ENCODE data around the gene B3GLCT.
"Not testable (repeated sequence)": the region's sequence is repeated elsewhere in the genome, so short reads cannot be mapped to it uniquely, and the experiment has no call there.

Gene B3GLCT

DNA sequence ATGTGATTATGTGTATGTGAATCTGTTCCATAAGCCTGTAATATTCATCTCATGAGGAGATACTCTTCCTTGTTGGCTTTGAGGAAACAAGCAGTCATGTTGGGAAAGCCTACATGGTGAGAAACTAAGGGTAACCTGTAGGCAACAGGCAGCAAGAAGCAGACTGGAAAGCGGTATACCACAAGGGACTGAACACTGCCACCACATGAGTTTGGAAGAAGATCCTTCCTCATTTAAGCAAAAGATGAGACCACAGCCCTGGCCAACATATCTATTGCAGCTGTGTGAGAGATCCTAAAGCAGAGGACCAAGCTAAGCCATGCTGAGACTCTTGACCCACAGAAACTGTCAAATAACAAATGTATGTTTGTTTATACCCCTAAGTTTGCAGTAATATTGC lies 134.8 kb downstream of the B3GLCT start:
- no peak overlapping the region for H3K9ac ChIP-seq (ENCODE audit: insufficient read length)
- no peak overlapping the region for H3K4me3 ChIP-seq
- H3K36me3 ChIP-seq (ENCODE audit: insufficient read depth, low read length): no peaks in the 10 kb centered on the region
- TF ChIP-seq EZH2 (IDR thresholded peaks at IDR 0.05) (no peak), POLR2AphosphoS5 (IDR thresholded peaks at IDR 0.05; ENCODE audit: borderline replicate concordance, low read depth, low read length) (no peak), FOXP2 (optimal IDR thresholded peaks at IDR 0.05; ENCODE audit: control extremely low read depth, extremely low read length, insufficient read depth) (no peak)
- DNase-seq (ENCODE audit: low read depth, low spot score): no peak
- H3K27ac ChIP-seq: no peak overlapping the region
- no peaks in the 10 kb centered on the region for H3K9me3 ChIP-seq (ENCODE audit: low read depth, low read length)

DNA sequence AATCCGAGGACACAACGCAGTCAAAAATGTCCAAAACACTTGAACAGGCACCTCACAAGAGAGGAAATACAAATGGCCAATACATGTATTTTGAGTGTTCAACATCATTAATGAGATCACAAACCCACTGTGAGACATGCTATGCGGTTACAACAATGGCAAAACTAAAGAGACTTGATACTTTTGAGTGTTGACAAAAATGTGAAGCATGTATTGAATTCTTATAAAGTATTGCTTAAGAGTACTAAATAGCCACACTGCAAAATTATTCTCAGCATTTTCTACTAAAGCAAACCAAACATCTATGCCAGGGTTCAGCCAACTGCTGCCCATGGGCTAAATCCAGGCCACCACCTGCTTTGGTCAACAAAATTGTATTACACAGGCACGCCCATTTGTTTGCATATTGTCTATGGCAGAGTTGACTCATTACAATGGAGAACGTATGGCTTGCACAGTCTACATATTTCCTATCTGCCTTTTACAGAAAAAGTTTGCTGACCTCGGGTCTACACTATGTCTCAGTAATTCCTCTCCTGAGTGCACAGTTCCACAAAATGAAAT lies 135.3 kb downstream of the B3GLCT start:
- Histone ChIP-seq H3K36me3 (ENCODE audit: insufficient read depth, low read length) (no peaks in the 10 kb centered on the region), H3K27ac (no peak overlapping the region), H3K4me3 (no peak overlapping the region), H3K9ac (ENCODE audit: insufficient read length) (no peak overlapping the region), H3K9me3 (ENCODE audit: low read depth, low read length) (no peaks in the 10 kb centered on the region)
- DNase-seq (ENCODE audit: low read depth, low spot score): no peak
- TF ChIP-seq FOXP2 (optimal IDR thresholded peaks at IDR 0.05; ENCODE audit: control extremely low read depth, extremely low read length, insufficient read depth) (no peak), EZH2 (IDR thresholded peaks at IDR 0.05) (no peak), POLR2AphosphoS5 (IDR thresholded peaks at IDR 0.05; ENCODE audit: borderline replicate concordance, low read depth, low read length) (no peak)

DNA sequence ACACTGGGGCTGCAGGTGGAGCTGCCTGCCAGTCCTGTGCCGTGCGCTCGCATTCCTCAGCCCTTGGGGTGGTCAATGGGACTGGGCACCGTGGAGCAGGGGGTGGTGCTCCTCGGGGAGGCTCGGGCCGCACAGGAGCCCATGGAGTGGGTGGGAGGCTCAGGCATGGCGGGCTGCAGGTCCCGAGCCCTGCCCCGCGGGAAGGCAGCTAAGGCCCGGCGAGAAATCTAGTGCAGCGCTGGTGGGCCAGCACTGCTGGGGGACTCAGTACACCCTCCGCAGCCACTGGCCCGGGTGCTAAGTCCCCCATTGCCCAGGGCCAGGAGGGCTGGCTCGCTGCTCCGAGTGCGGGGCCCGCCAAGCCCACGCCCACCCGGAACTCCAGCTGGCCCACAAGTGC lies 139.8 kb downstream of the B3GLCT start:
- H3K9ac ChIP-seq (ENCODE audit: insufficient read length); DNase-seq (ENCODE audit: low read depth, low spot score); H3K9me3 ChIP-seq (ENCODE audit: low read depth, low read length): not testable (repeated sequence)

DNA sequence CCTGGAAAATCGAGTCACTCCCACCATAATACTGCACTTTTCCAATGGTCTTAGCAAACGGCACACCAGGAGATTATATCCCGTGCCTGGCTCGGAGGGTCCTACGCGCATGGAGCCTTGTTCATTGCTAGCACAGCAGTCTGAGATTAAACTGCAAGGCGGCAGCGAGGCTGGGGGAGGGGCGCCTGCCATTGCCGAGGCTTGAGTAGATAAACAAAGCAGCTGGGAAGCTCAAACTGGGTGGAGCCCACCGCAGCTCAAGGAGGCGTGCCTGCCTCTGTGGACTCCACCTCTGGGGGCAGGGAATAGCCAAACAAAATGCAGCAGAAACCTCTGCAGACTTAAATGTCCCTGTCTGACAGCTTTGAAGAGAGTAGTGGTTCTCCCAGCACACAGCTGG lies 141.1 kb downstream of the B3GLCT start:
- H3K36me3 ChIP-seq (ENCODE audit: insufficient read depth, low read length); H3K9ac ChIP-seq (ENCODE audit: insufficient read length); H3K4me3 ChIP-seq; DNase-seq (ENCODE audit: low read depth, low spot score); H3K9me3 ChIP-seq (ENCODE audit: low read depth, low read length); H3K27ac ChIP-seq: not testable (repeated sequence)

More for the DNA sequence above, 139.8 kb downstream of the B3GLCT start:
- H3K27ac ChIP-seq; H3K36me3 ChIP-seq (ENCODE audit: insufficient read depth, low read length); H3K4me3 ChIP-seq: not testable (repeated sequence)

DNA sequence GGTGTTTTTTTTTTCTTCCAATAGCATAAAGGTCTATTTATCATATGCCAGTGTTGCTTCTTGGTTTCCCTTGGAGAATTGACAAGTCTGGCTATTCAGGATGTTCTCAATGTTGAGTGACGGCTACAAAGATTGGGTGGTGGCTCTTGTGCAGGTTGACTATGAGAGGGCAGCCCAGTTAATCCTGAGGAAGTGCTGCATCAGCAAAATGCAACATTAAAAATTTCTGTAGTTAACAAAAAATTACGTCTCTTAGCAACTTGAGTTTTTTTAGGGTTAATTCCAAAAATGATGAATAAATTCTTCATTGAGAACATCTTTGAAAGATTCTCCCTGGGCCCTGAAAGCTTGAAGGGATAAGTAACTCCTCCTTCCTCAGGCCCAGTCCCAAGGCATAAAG lies 147.1 kb downstream of the B3GLCT start:
- no peak for TF ChIP-seq POLR2AphosphoS5 (IDR thresholded peaks at IDR 0.05; ENCODE audit: borderline replicate concordance, low read depth, low read length)
- TF ChIP-seq EZH2 (IDR thresholded peaks at IDR 0.05): no peak
- TF ChIP-seq FOXP2 (optimal IDR thresholded peaks at IDR 0.05; ENCODE audit: control extremely low read depth, extremely low read length, insufficient read depth): no peak
- no peak overlapping the region for H3K9ac ChIP-seq (ENCODE audit: insufficient read length)
- no peak for DNase-seq (ENCODE audit: low read depth, low spot score)

DNA sequence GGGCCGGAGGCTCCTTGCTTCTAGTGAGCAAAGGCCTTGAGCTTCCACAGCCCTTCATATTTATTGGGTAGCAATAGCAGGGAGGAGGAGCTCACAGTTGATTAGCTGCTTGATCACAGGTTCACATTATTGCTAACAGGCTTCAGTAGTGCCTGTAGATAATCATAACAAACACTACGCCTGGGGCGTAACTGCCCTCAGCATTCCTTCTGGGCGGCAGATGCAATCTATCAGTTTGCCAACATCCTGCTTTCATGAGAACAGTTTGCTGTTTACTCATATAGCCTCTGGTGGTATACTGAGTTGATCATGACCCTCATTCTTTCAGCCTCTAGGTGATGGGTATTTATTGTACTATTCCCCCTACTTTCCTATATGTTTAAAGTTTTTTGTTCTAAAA lies 149.4 kb downstream of the B3GLCT start:
- TF ChIP-seq FOXP2 (optimal IDR thresholded peaks at IDR 0.05; ENCODE audit: control extremely low read depth, extremely low read length, insufficient read depth) (no peak), POLR2AphosphoS5 (IDR thresholded peaks at IDR 0.05; ENCODE audit: borderline replicate concordance, low read depth, low read length) (no peak), EZH2 (IDR thresholded peaks at IDR 0.05) (no peak)
- Histone ChIP-seq H3K9ac (ENCODE audit: insufficient read length) (no peak overlapping the region), H3K36me3 (ENCODE audit: insufficient read depth, low read length) (no peaks in the 10 kb centered on the region), H3K27ac (no peak overlapping the region), H3K4me3 (no peak overlapping the region), H3K9me3 (ENCODE audit: low read depth, low read length) (no peaks in the 10 kb centered on the region)
- DNase-seq (ENCODE audit: low read depth, low spot score): no peak

More for the DNA sequence above, 147.1 kb downstream of the B3GLCT start:
- Histone ChIP-seq H3K36me3 (ENCODE audit: insufficient read depth, low read length) (no peaks in the 10 kb centered on the region), H3K9me3 (ENCODE audit: low read depth, low read length) (no peaks in the 10 kb centered on the region), H3K27ac (no peak overlapping the region), H3K4me3 (no peak overlapping the region)

DNA sequence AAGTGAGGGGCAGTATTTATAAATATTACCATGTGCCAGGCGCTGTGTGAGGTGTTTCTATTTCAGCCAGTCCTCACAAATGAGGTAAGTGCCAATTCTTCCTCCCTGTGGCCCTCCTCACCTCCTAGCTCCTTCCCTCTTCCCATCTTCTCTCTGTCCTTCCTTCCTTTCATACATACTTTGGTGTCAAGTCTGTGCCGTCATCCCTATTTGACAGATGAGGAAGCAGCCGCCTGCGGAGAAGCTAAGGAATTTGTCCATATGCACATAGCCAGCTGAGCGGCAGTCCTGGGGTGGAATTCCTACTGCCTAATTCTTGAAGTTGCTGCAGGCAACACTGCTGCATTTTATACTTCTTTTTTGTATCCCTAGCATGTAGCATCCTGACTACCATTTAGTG lies 150.8 kb downstream of the B3GLCT start:
- Histone ChIP-seq H3K9ac (ENCODE audit: insufficient read length) (no peak overlapping the region), H3K27ac (no peak overlapping the region), H3K36me3 (ENCODE audit: insufficient read depth, low read length) (no peaks in the 10 kb centered on the region), H3K4me3 (no peak overlapping the region), H3K9me3 (ENCODE audit: low read depth, low read length) (no peaks in the 10 kb centered on the region)
- DNase-seq (ENCODE audit: low read depth, low spot score): no peak
- TF ChIP-seq EZH2 (IDR thresholded peaks at IDR 0.05) (no peak), POLR2AphosphoS5 (IDR thresholded peaks at IDR 0.05; ENCODE audit: borderline replicate concordance, low read depth, low read length) (no peak), FOXP2 (optimal IDR thresholded peaks at IDR 0.05; ENCODE audit: control extremely low read depth, extremely low read length, insufficient read depth) (no peak)

DNA sequence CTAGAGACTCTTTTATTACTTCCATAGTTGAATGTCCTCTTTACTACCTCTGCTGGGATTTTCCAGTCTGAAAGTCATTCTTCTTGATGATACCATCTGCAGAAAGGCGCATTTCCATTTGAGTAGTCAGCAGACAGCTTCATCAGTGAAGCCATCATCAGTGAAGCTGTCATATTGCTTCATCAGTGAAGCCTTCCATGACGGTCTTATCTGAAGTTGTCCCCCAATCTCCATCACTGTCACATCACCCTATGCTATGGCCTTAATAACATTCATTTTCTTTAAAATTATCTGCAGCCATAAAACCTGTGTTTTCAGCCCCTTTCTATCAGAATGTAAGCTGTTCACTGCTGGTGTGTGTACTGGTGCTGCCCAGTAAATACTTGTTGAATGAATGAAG lies 151.6 kb downstream of the B3GLCT start:
- Histone ChIP-seq H3K27ac (no peak overlapping the region), H3K36me3 (ENCODE audit: insufficient read depth, low read length) (no peaks in the 10 kb centered on the region), H3K4me3 (no peak overlapping the region), H3K9ac (ENCODE audit: insufficient read length) (no peak overlapping the region), H3K9me3 (ENCODE audit: low read depth, low read length) (no peaks in the 10 kb centered on the region)
- no peak for TF ChIP-seq FOXP2 (optimal IDR thresholded peaks at IDR 0.05; ENCODE audit: control extremely low read depth, extremely low read length, insufficient read depth)
- no peak for TF ChIP-seq POLR2AphosphoS5 (IDR thresholded peaks at IDR 0.05; ENCODE audit: borderline replicate concordance, low read depth, low read length)
- TF ChIP-seq EZH2 (IDR thresholded peaks at IDR 0.05): no peak
- no peak for DNase-seq (ENCODE audit: low read depth, low spot score)

DNA sequence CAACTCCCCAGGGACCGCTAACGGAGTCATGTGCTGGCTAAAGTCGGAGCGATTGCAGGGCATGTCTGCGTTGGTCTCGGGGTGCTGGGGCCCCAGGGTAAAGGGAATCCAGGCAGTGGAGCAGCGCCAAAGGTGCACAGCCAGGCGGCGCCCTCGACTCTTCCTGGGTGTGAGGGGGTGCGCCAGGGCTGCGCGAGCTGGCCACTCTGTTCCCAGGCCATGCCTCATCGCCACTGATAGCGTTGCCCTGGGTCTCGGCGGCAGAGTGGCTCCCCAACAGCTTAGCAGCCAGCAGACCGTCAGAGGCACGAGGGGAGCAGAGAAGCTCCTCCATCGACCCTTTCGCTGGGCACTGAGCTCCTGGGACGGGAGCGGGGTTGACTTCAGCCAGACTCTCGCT lies 152.7 kb downstream of the B3GLCT start:
- DNase-seq (ENCODE audit: low read depth, low spot score): no peak
- TF ChIP-seq EZH2 (IDR thresholded peaks at IDR 0.05): no peak
- no peak for TF ChIP-seq FOXP2 (optimal IDR thresholded peaks at IDR 0.05; ENCODE audit: control extremely low read depth, extremely low read length, insufficient read depth)
- TF ChIP-seq POLR2AphosphoS5 (IDR thresholded peaks at IDR 0.05; ENCODE audit: borderline replicate concordance, low read depth, low read length): no peak
- Histone ChIP-seq H3K9me3 (ENCODE audit: low read depth, low read length) (no peaks in the 10 kb centered on the region), H3K27ac (no peak overlapping the region), H3K4me3 (no peak overlapping the region), H3K9ac (ENCODE audit: insufficient read length) (no peak overlapping the region), H3K36me3 (ENCODE audit: insufficient read depth, low read length) (no peaks in the 10 kb centered on the region)

Measured in SK-N-MC (cell line).